SK-N-SH (cell line): ENCODE results near the gene MCM8. TPM values are rescaled to one million over a fixed set of nuclear protein-coding genes. Genes with fewer than 3 reads are reported as not detected.

Source experiments
- CTCF ChIA-PET: fragments of 300-600, 350-600 bp; formaldehyde crosslinking; extraction: SDS; loops from one replicate; lab custom pipeline; 2021; lab: Yijun Ruan, JAX
- POLR2A ChIA-PET: fragments of 350-600 bp; sonication (Branson Sonifier 250); formaldehyde crosslinking; extraction: SDS; loops from one replicate; lab custom pipeline; 2020; ENCODE audit warnings: antibody characterized with exemption, inconsistent platforms; lab: Yijun Ruan, JAX
- DNase-seq: peaks from one replicate; pipeline ENCODE4 v3.0.0; 2012
- H2AFZ ChIP-seq: fragments of 200-600 bp; sonication (generic); 2 replicates; pipeline ENCODE4 v1.8.1; 2016; ENCODE audit warnings: antibody characterized with exemption, mild to moderate bottlenecking, low read depth
- H3F3A ChIP-seq: fragments of 200-600 bp; sonication (generic); replicated peaks from 2 replicates; pipeline ENCODE3; 2016; ENCODE audit warnings: antibody characterized with exemption, mild to moderate bottlenecking; ENCODE audit not compliant: insufficient read depth
- H3K27ac ChIP-seq, 2 experiments: fragments of 200-500 bp in 1 of 2; fragments of 200-600 bp in 1 of 2; sonication (Bioruptor generic) in 1 of 2; sonication (generic), shearing (Covaris generic) in 1 of 2; 2 replicates each; pipeline versions ENCODE4 v1.5.1 to v1.6.1; 2014 to 2016; ENCODE audit warnings: low read depth in 2 of 2, inconsistent platforms in 1 of 2, low read length in 1 of 2, mild to moderate bottlenecking in 1 of 2, mixed read lengths in 1 of 2
- H3K27me3 ChIP-seq: fragments of 200-600 bp; sonication (generic), shearing (Covaris generic); 2 replicates; pipeline ENCODE4 v1.6.1; 2016; ENCODE audit warnings: mixed run types; ENCODE audit not compliant: insufficient read depth
- H3K36me3 ChIP-seq, 2 experiments: fragments of 200-500 bp in 1 of 2; fragments of 200-600 bp in 1 of 2; sonication (Bioruptor generic) in 1 of 2; sonication (generic) in 1 of 2; replicated peaks in 1 of 2; 2 replicates each; pipeline versions ENCODE3 to v1.5.1; 2014 to 2016; ENCODE audit warnings: low read length in 1 of 2, mild to moderate bottlenecking in 1 of 2; ENCODE audit not compliant: insufficient read depth in 2 of 2, control insufficient read depth in 1 of 2
- H3K4me1 ChIP-seq, 2 experiments: fragments of 200-500 bp in 1 of 2; fragments of 200-600 bp in 1 of 2; sonication (Bioruptor generic) in 1 of 2; sonication (generic), shearing (Covaris generic) in 1 of 2; 2 replicates each; pipeline versions ENCODE4 v1.5.1 to v1.6.1; 2014 to 2016; ENCODE audit warnings: low read depth in 1 of 2, low read length in 1 of 2, mixed run types in 1 of 2; ENCODE audit not compliant: insufficient read depth in 2 of 2, control insufficient read depth in 1 of 2
- H3K4me2 ChIP-seq: fragments of 200-600 bp; sonication (generic), shearing (Covaris generic); 2 replicates; pipeline ENCODE4 v1.6.1; 2017; ENCODE audit warnings: mixed run types
- H3K4me3 ChIP-seq, 2 experiments: fragments of 200-500 bp in 1 of 2; fragments of 200-600 bp in 1 of 2; sonication (Bioruptor generic) in 1 of 2; sonication (generic), shearing (Covaris generic) in 1 of 2; 2 replicates each; pipeline versions ENCODE4 v1.5.1 to v1.8.1; 2014 to 2016; ENCODE audit warnings: low read depth in 2 of 2, inconsistent platforms in 1 of 2, low read length in 1 of 2, mild to moderate bottlenecking in 1 of 2, mixed read lengths in 1 of 2, moderate library complexity in 1 of 2
- H3K79me2 ChIP-seq: fragments of 200-600 bp; sonication (generic); 2 replicates; pipeline ENCODE4 v1.8.1; 2017; ENCODE audit warnings: mild to moderate bottlenecking; ENCODE audit not compliant: insufficient read depth
- H3K9ac ChIP-seq: fragments of 200-600 bp; sonication (generic); 2 replicates; pipeline ENCODE4 v1.6.1; 2017; ENCODE audit warnings: mixed run types
- H3K9me2 ChIP-seq: fragments of 200-600 bp; sonication (generic); 2 replicates; pipeline ENCODE4 v1.6.1; 2017; ENCODE audit warnings: mixed run types
- H3K9me3 ChIP-seq: fragments of 200-600 bp; sonication (generic); 2 replicates; pipeline ENCODE4 v1.6.1; 2017; ENCODE audit warnings: mixed run types, mild to moderate bottlenecking, moderate library complexity
- H4K20me1 ChIP-seq: fragments of 200-600 bp; sonication (generic); 2 replicates; pipeline ENCODE4 v1.6.1; 2017; ENCODE audit warnings: mild to moderate bottlenecking, mixed run types; ENCODE audit not compliant: insufficient read depth
- CHD2 ChIP-seq: fragments of 150-350 bp; IDR thresholded peaks from 2 replicates; pipeline ENCODE4 v1.6.1; 2018; ENCODE audit warnings: low read length; ENCODE audit not compliant: partially characterized antibody
- EP300 ChIP-seq, 2 experiments: IDR thresholded peaks; 2 replicates each; pipeline versions ENCODE4 v1.4.0 to v1.6.1; 2012; ENCODE audit warnings: borderline replicate concordance in 1 of 2, low read depth in 1 of 2, low read length in 1 of 2
- EZH2phosphoT487 ChIP-seq: fragments of 200-600 bp; sonication (generic); IDR thresholded peaks from 2 replicates; pipeline ENCODE4 v1.6.1; 2017; ENCODE audit warnings: low read depth, mixed run types, mild to moderate bottlenecking, antibody characterized with exemption, moderate library complexity, borderline replicate concordance
- FOSL2 ChIP-seq: IDR thresholded peaks from 2 replicates; pipeline ENCODE4 v1.4.0; 2012; ENCODE audit warnings: low read depth, mild to moderate bottlenecking, moderate library complexity, borderline replicate concordance
- GABPA ChIP-seq: IDR thresholded peaks from 2 replicates; pipeline ENCODE4 v1.4.0; 2012; ENCODE audit warnings: low read depth, mild to moderate bottlenecking
- JUND ChIP-seq: IDR thresholded peaks from 2 replicates; pipeline ENCODE4 v1.4.0; 2012
- NFIC ChIP-seq: IDR thresholded peaks from 2 replicates; pipeline ENCODE4 v1.4.0; 2012; ENCODE audit warnings: borderline replicate concordance
- RAD21 ChIP-seq: IDR thresholded peaks from 2 replicates; pipeline ENCODE4 v1.6.1; 2012; ENCODE audit warnings: mild to moderate bottlenecking, low read length
- RCOR1 ChIP-seq: fragments of 150-350 bp; IDR thresholded peaks from 2 replicates; pipeline ENCODE4 v1.6.1; 2017; ENCODE audit warnings: antibody characterized with exemption, low read length
- RFX5 ChIP-seq: IDR thresholded peaks from 2 replicates; pipeline ENCODE4 v1.6.1; 2012; ENCODE audit warnings: mild to moderate bottlenecking, improper control_type of control experiment, low read length
- SIN3A ChIP-seq: IDR thresholded peaks from 2 replicates; pipeline ENCODE4 v1.6.1; 2012; ENCODE audit warnings: low read depth, mild to moderate bottlenecking, low read length, moderate library complexity, borderline replicate concordance
- SMC3 ChIP-seq: IDR thresholded peaks from 2 replicates; pipeline ENCODE4 v1.6.1; 2012; ENCODE audit warnings: low read depth, low read length, improper control_type of control experiment
- TAF1 ChIP-seq: IDR thresholded peaks from 2 replicates; pipeline ENCODE4 v1.6.1; 2012; ENCODE audit warnings: low read depth, mild to moderate bottlenecking, low read length, moderate library complexity, borderline replicate concordance
- TEAD4 ChIP-seq: IDR thresholded peaks from 2 replicates; pipeline ENCODE4 v1.4.0; 2012; ENCODE audit warnings: mild to moderate bottlenecking, borderline replicate concordance; ENCODE audit not compliant: insufficient read depth
- YY1 ChIP-seq: IDR thresholded peaks from 2 replicates; pipeline ENCODE4 v1.4.0; 2012; ENCODE audit warnings: low read depth, mild to moderate bottlenecking
- WGBS: methylation state at CpG from one replicate; pipeline ENCODE4 v1.1.6; 2017; ENCODE audit warnings: low lambda C conversion rate; 5-methylcytosine and 5-hydroxymethylcytosine counted together
- polyA plus RNA-seq, 3 experiments: library from polyadenylated mRNA; depleted of rRNA; stranded (reverse); fragments of >200 nt; gene quantifications; 2 replicates each; pipeline ENCODE4 v1.2.3, GENCODE V29; 2012
- TF ChIP-seq, protein P1 (sequence below): fragments of 200-600 bp; sonication (generic); IDR thresholded peaks from 2 replicates; pipeline ENCODE4 v1.6.1; 2017; ENCODE audit warnings: antibody characterized with exemption, mild to moderate bottlenecking, moderate library complexity
- TF ChIP-seq, protein P2 (sequence below): fragments of 150-350 bp; IDR thresholded peaks from 2 replicates; pipeline ENCODE4 v1.6.1; 2016; ENCODE audit warnings: mild to moderate bottlenecking, low read depth, low read length
- TF ChIP-seq, protein P3 (sequence below): fragments of 150-350 bp; IDR thresholded peaks from 2 replicates; pipeline ENCODE4 v1.6.1; 2017; ENCODE audit warnings: antibody characterized with exemption, low read length, low read depth, borderline replicate concordance
- TF ChIP-seq, protein P4 (sequence below): IDR thresholded peaks from 2 replicates; pipeline ENCODE4 v1.4.0; 2012; ENCODE audit warnings: low read depth
- TF ChIP-seq, protein P5 (sequence below): IDR thresholded peaks from 2 replicates; pipeline ENCODE4; 2012

MCM8 gene
- polyA plus RNA-seq, 1 of the 3 experiments (the other 2 are of a cell fraction), result 4.0 TPM

DNA sequence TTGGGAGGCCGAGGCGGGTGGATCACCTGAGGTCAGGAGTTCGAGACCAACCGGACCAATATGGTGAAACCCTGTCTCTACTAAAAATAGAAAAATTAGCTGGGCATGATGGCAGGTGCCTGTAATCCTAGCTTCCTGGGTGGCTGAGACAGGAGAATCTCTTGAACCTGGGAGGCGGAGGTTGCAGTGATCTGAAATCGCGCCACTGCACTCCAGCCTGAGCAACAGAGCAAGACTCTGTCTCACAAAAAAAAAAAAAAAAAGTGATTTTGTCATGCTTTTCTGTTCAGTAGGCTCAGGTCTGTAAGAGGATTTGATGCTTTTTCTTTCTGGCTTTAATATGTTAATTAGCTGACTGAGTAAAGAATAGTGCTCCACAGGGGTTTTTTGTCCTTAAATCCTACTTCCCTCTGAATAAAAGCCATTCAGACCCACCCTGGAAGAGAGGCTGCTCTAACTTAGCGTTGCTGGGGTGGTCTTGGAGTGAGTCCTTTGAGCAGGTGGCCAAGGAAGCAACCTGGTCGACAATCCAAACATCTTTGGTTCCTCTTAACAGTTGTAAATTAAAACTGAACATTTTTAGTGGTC is 19.0 kb downstream of the MCM8 start (continued):
- TF ChIP-seq, protein P1, sequence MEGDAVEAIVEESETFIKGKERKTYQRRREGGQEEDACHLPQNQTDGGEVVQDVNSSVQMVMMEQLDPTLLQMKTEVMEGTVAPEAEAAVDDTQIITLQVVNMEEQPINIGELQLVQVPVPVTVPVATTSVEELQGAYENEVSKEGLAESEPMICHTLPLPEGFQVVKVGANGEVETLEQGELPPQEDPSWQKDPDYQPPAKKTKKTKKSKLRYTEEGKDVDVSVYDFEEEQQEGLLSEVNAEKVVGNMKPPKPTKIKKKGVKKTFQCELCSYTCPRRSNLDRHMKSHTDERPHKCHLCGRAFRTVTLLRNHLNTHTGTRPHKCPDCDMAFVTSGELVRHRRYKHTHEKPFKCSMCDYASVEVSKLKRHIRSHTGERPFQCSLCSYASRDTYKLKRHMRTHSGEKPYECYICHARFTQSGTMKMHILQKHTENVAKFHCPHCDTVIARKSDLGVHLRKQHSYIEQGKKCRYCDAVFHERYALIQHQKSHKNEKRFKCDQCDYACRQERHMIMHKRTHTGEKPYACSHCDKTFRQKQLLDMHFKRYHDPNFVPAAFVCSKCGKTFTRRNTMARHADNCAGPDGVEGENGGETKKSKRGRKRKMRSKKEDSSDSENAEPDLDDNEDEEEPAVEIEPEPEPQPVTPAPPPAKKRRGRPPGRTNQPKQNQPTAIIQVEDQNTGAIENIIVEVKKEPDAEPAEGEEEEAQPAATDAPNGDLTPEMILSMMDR, result no peak
- TF ChIP-seq JUND, result no peak

DNA sequence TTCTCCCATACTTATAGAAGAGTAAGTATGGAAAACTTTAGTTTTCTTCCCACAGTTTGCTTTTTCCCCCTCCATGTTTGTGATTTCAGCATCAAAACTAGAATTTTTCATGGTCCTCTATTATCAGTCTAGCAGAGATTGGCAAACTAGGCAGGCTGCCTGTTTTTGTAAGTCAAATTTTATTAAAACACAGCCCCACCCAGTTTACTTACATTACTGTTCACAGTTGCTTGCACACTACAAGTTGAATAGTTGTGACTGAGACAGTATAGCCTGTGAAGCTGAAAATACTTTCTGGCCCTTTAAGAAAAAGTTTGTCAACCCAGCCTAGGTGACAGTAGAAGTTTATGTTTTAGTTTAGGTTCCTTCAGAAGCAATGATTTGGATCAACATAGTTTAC is 19.5 kb downstream of the MCM8 start:
- no peaks in the 10 kb centered on the region for H3K9me2 ChIP-seq
- no peaks in the 10 kb centered on the region for H3F3A ChIP-seq
- H3K36me3 ChIP-seq, result peaks cover 6 to 31% of the 10 kb centered on the region in 2 experiments
- H3K9me3 ChIP-seq, result no peaks in the 10 kb centered on the region
- no peak overlapping the region for H3K4me2 ChIP-seq
- no peak overlapping the region for H3K9ac ChIP-seq
- no peak overlapping the region for H3K4me3 ChIP-seq
- H3K4me1 ChIP-seq, result no peaks in the 10 kb centered on the region
- ChIA-PET POLR2A (no interaction called here), CTCF (no interaction called here)
- no peaks in the 10 kb centered on the region for H3K27me3 ChIP-seq
- H4K20me1 ChIP-seq, result no peaks in the 10 kb centered on the region
- no peak for DNase-seq
- H3K79me2 ChIP-seq, result no peaks in the 10 kb centered on the region
- no peak overlapping the region for H3K27ac ChIP-seq
- no peak overlapping the region for H2AFZ ChIP-seq
- no peak for TF ChIP-seq SMC3
- TF ChIP-seq RAD21, result no peak
- no peak for TF ChIP-seq CHD2
- TF ChIP-seq, all 33 proteins: peak for 0

DNA sequence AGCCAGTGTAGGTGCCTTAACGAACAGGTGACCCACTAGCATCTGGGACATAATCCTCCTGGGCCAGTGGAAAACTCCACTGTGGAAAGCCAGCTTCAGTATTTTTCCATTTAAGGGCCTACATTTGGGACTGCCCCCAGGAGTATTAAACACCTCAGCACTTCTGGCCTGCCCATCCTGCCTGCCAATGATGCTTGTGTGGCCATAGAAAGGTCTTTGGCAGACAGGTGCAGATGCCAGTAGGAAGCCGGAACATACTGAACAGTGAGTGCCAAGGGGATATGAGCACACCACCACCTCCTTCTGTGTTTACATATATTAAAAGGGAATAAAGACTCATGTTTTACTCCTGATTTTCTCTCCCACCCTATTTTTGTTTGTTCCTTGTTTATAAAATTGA is 19.9 kb downstream of the MCM8 start:
- Histone ChIP-seq H3K4me1 (no peaks in the 10 kb centered on the region), H3K27me3 (no peaks in the 10 kb centered on the region), H4K20me1 (no peaks in the 10 kb centered on the region), H3K4me3 (no peak overlapping the region), H3K27ac (no peak overlapping the region), H3K9ac (no peak overlapping the region), H3K79me2 (no peaks in the 10 kb centered on the region), H2AFZ (no peak overlapping the region), H3K4me2 (no peak overlapping the region), H3F3A (no peaks in the 10 kb centered on the region), H3K9me2 (no peaks in the 10 kb centered on the region), H3K36me3 (peaks cover 3 to 27% of the 10 kb centered on the region in 2 experiments), H3K9me3 (no peaks in the 10 kb centered on the region)
- no peak for DNase-seq
- 100% methylated on average over 2 of the region's 2 CpGs for WGBS
- TF ChIP-seq, protein P2, sequence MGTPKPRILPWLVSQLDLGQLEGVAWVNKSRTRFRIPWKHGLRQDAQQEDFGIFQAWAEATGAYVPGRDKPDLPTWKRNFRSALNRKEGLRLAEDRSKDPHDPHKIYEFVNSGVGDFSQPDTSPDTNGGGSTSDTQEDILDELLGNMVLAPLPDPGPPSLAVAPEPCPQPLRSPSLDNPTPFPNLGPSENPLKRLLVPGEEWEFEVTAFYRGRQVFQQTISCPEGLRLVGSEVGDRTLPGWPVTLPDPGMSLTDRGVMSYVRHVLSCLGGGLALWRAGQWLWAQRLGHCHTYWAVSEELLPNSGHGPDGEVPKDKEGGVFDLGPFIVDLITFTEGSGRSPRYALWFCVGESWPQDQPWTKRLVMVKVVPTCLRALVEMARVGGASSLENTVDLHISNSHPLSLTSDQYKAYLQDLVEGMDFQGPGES, result no peak
- TF ChIP-seq TEAD4 (no peak), SIN3A (no peak), EZH2phosphoT487 (no peak), TAF1 (no peak), FOSL2 (no peak), RFX5 (no peak), NFIC (no peak), YY1 (no peak), EP300 (IDR thresholded peaks at IDR 0.05; ENCODE audit: borderline replicate concordance in 1 of 2, low read depth in 1 of 2, low read length in 1 of 2) (no peak), JUND (no peak), GABPA (no peak), RCOR1 (no peak)
- TF ChIP-seq, protein P3, sequence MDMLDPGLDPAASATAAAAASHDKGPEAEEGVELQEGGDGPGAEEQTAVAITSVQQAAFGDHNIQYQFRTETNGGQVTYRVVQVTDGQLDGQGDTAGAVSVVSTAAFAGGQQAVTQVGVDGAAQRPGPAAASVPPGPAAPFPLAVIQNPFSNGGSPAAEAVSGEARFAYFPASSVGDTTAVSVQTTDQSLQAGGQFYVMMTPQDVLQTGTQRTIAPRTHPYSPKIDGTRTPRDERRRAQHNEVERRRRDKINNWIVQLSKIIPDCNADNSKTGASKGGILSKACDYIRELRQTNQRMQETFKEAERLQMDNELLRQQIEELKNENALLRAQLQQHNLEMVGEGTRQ, result no peak
- TF ChIP-seq, protein P4, sequence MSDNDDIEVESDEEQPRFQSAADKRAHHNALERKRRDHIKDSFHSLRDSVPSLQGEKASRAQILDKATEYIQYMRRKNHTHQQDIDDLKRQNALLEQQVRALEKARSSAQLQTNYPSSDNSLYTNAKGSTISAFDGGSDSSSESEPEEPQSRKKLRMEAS, result no peak
- TF ChIP-seq, protein P5, sequence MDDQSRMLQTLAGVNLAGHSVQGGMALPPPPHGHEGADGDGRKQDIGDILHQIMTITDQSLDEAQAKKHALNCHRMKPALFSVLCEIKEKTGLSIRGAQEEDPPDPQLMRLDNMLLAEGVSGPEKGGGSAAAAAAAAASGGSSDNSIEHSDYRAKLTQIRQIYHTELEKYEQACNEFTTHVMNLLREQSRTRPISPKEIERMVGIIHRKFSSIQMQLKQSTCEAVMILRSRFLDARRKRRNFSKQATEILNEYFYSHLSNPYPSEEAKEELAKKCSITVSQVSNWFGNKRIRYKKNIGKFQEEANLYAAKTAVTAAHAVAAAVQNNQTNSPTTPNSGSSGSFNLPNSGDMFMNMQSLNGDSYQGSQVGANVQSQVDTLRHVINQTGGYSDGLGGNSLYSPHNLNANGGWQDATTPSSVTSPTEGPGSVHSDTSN, result no peak
- CTCF ChIA-PET, result no interaction called here
- POLR2A ChIA-PET, result no interaction called here
